ENCODE data around the gene NRCAM.
A peak's percentile ranks its signal among the peaks of the same experiment; 100 is the strongest.

Gene NRCAM

DNA sequence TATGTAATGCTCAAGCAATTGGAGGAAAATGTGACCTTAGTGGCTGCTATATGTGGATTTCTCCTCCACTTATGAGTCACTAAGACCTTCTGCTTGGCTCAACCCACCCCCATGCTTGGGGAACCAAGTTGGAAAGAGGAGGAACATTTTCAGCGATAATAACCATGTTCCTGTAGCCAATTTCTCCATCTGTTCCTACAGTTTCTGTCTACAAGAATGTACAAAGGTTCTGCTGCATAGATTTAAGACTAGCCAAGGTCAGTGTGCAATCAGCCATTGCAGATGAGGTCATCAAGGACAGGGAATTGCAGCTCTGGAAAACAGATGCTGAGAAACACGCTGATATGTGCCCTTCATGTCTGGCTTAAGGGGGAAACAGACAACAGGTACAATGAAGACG lies 5.6 kb upstream of the NRCAM start:
- no peaks in the 10 kb centered on the region for H3K4me1 ChIP-seq

DNA sequence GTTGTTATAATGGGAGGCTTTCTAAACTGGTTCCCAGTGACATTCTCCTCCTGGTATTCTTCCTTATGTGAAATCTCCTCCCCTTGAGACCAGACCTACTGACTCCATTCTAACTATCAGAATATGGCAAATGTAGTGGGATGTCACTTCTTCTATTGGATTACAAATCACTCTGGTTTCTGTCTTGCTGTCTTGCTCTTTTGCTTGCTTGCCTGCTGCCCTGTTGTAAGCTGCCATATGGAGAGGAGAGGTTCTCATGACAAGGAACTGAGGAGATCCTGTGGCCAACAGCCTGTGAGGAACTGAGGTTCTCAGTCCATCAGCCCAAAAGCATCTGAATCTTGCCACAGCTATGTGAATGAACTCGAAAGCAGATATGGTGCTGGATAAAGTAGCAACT lies 4.7 kb upstream of the NRCAM start:
- H3K27ac ChIP-seq, result no peak overlapping the region
- H3K36me3 ChIP-seq, result no peaks in the 10 kb centered on the region
- TF ChIP-seq Cebpa-rat (IDR thresholded peaks at IDR 0.05), result no peak
- H3K27me3 ChIP-seq, result peaks cover 27% of the 10 kb centered on the region
- H3K4me3 ChIP-seq, result no peak overlapping the region
- H3K4me2 ChIP-seq, result no peak overlapping the region
- H3K9me3 ChIP-seq, result no peaks in the 10 kb centered on the region
- H3K4me1 ChIP-seq, result peaks cover 2% of the 10 kb centered on the region; the same call in 1 of the 2 replicates
- H3K9ac ChIP-seq, result no peak overlapping the region
- peaks cover 3% of the 10 kb centered on the region for H4K20me1 ChIP-seq

More for the DNA sequence above, 5.6 kb upstream of the NRCAM start:
- no peak overlapping the region for H3K27ac ChIP-seq
- no peaks in the 10 kb centered on the region; the same call in 1 of the 2 replicates for H4K20me1 ChIP-seq
- no peaks in the 10 kb centered on the region for H3K36me3 ChIP-seq
- H3K9ac ChIP-seq, result no peak overlapping the region
- no peak for TF ChIP-seq Cebpa-rat (IDR thresholded peaks at IDR 0.05)
- H3K27me3 ChIP-seq, result peaks cover 21% of the 10 kb centered on the region
- no peak overlapping the region for H3K4me3 ChIP-seq
- no peaks in the 10 kb centered on the region for H3K9me3 ChIP-seq
- no peak overlapping the region for H3K4me2 ChIP-seq

DNA sequence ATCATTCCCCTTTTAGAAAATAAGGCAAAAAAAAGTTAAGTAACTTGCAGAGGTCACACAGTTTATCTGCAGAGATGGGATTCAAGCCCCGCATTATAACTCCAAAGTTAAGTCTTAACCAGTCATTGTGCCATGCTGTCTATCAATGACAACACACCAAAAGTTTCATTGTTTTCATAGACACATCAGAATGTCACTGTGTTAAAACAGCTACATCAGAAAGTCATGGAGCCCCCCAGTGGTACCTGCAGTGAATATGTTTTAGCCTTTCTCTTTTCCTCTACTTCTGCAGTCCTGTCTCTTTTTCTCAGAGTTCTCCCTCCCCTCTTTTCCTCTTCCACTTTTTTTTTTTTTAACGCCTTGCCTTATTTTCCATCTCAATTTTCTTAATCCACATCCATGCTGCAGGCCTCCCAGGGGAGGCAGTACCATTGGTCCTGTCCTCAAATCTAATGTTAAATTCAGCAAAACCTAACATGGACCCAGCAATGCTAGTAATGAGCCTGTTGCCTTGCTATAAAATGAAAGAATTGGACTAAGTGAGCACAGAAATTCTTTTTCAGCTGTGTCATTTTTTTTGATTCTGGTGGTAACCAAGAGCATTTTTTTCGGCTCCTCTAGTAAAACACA lies 3.8 kb upstream of the NRCAM start:
- TF ChIP-seq Cebpa-rat (IDR thresholded peaks at IDR 0.05), result no peak
- H3K4me3 ChIP-seq, result no peak overlapping the region
- peaks cover 11% of the 10 kb centered on the region for H3K4me1 ChIP-seq

DNA sequence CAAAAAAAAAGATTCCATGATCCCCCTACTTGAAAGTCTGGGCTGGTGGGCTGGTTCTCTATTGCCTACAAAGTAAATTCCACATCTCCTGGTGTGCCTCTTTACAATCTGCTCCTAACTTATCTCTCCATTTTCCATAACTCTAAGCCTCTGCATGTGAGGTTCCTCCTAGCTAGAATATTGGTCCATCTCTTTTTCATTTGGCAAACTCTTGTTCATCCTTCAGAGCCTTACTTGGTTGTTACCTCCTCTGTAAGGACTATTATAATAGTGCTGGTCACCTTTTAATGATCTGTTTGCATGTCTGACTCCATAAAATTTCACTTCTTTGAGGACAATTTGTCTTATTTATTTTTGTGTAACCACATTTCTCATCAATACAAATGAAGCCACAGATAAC lies 1.6 kb upstream of the NRCAM start:
- no peak for TF ChIP-seq Cebpa-rat (IDR thresholded peaks at IDR 0.05)
- Histone ChIP-seq H3K9ac (no peak overlapping the region), H3K4me2 (no peak overlapping the region), H3K27me3 (peaks cover 57% of the 10 kb centered on the region), H3K4me3 (no peak overlapping the region), H3K4me1 (peaks cover 21% of the 10 kb centered on the region), H4K20me1 (peaks cover 25% of the 10 kb centered on the region), H3K36me3 (no peaks in the 10 kb centered on the region), H3K27ac (no peak overlapping the region), H3K9me3 (no peaks in the 10 kb centered on the region)

More for the DNA sequence above, 3.8 kb upstream of the NRCAM start:
- H3K27me3 ChIP-seq, result peaks cover 37% of the 10 kb centered on the region
- H3K4me2 ChIP-seq, result no peak overlapping the region
- no peaks in the 10 kb centered on the region for H3K9me3 ChIP-seq
- peaks cover 12% of the 10 kb centered on the region for H4K20me1 ChIP-seq
- H3K36me3 ChIP-seq, result no peaks in the 10 kb centered on the region
- no peak overlapping the region for H3K9ac ChIP-seq
- no peak overlapping the region for H3K27ac ChIP-seq

DNA sequence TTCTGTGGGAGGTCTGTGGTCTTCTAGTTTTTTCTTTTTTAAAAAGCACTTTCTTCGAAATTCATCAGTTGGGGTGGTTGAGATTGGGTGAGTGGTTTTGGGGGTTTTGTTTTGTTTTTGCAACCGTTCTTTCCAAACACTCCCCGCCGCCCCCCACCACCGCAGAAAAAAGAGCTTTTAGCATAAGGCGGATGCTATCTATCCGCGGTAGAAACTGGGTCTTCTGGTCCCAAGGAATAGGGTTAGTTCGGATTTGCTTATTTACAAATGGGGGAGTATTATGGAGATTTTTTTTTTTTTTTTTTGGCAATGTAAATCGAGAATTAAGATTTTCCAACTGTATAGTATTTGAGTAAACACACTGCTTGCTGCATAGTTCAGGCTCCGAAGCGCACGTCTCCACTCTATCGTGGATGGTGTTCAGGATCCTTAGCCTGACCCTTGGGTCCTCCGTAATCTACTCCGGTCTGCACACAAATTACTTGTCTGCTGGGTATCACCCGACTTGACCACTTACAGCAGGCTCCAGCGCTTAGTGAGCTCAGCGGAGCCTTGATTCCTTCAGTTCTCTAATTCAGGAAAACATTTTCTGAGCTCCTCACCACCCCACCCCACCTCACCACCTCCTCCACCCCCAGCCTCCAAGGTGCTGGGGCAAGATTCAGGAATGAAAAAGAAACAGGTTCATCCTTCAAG lies 757 bp upstream of the NRCAM start:
- H3K9ac ChIP-seq, result no peak overlapping the region
- H3K4me1 ChIP-seq, result peaks cover 21% of the 10 kb centered on the region
- H4K20me1 ChIP-seq, result peaks cover 25% of the 10 kb centered on the region
- H3K9me3 ChIP-seq, result no peaks in the 10 kb centered on the region
- no peak overlapping the region for H3K4me3 ChIP-seq
- no peak overlapping the region for H3K4me2 ChIP-seq
- peaks cover 57% of the 10 kb centered on the region for H3K27me3 ChIP-seq
- H3K36me3 ChIP-seq, result no peaks in the 10 kb centered on the region
- TF ChIP-seq Cebpa-rat (IDR thresholded peaks at IDR 0.05), result no peak
- H3K27ac ChIP-seq, result no peak overlapping the region

DNA sequence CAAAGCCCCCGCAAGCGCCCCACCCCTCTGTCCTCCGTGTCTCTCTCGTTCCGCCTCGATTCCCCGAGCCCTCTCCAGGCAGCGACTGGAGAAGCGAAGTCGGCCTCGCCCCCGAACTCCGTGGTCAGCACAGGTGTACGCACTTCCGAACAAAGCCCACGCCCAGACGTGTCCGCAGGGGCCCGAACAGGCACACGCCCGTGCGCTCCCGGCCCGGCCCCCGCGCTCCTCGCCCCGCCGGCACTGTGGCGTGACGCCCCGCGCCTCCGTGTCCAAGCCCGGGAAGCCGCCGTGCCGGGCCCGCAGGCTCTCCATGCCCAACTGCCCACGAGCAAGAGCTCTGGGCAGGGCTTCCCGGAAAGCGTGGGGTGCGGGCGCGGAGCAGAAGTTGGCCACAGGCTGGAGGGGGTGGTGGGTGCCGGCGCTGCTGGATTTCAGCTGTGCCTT lies 662 bp downstream of the NRCAM start:
- Histone ChIP-seq H3K4me1 (peaks cover 21% of the 10 kb centered on the region), H3K9me3 (no peaks in the 10 kb centered on the region), H3K27ac (no peak overlapping the region), H3K9ac (0 out of 2 replicates have a peak overlapping the region, but pooled peaks have one; percentile 27), H3K27me3 (peaks cover 57% of the 10 kb centered on the region), H3K36me3 (no peaks in the 10 kb centered on the region), H3K4me2 (peak overlapping the region; percentile 100), H4K20me1 (peaks cover 25% of the 10 kb centered on the region), H3K4me3 (peak overlapping the region; percentile 71)
- no peak for TF ChIP-seq Cebpa-rat (IDR thresholded peaks at IDR 0.05)

DNA sequence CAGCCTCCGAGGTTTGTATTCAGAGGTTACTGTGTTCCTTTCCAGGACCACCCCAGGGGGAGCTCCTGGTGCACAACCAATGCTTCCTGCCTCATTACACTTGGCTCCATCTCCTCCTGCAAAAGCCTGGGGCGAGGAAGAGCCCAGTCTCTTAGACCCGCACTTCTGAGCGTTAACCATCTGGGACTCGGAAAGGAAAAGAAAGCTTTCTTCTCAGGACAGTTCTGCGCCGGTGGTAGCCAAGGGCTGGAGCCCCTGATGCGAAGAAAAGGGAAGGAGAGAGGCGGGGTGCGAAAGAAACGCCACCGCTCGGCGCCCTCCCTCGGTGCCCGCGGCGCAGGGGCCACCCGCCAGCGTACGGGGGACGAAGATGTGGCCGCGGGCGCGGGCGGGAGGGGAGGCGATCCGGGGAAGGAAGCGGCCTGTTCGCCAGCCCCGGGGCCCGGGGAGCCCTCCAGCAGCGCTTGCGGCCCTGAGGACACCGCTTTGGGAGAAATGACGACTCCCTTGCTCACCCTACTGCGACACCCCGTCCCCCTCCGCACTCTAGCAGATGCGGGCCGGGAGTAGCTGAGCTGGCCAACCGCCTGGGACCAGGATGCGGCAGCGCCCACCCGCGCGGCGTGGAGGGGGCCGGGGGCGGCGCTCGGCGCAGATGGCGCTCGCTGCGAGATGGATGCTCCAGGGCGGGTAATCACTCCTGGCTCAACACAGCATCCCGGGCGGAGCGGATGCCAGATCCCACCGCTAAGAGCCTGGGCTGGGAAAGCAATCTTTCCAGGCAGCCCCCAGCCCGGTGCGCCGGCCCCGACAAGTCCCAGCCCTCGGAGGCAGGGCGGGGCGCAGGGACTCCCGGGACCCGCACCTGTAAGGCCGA lies 1.3 kb downstream of the NRCAM start:
- Histone ChIP-seq H3K27me3 (peaks cover 57% of the 10 kb centered on the region), H3K9ac (peak overlapping the region; percentile 27; the same call in 1 of the 2 replicates)

DNA sequence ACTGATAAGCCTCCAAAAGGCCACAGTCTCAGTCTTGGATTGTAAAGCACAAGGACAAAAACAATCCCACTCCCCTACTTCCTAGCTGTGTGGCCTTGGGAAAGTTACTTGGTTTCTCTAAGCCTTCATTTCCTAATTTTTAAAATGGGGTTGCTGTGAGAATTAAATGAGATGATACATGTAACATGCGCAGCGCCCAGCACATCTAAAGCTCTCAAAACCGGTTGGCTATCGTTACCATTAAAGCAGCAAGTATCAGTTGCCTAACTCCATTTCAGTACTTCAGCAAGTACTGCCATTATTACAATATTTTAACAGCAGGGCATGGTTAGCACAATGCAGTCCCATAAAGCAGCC lies 1.9 kb downstream of the NRCAM start:
- Histone ChIP-seq H3K4me3 (peak overlapping the region; percentile 71), H3K4me1 (peaks cover 21% of the 10 kb centered on the region)

More for the DNA sequence above, 1.3 kb downstream of the NRCAM start:
- no peak for TF ChIP-seq Cebpa-rat (IDR thresholded peaks at IDR 0.05)
- Histone ChIP-seq H3K9me3 (no peaks in the 10 kb centered on the region), H3K4me2 (peak overlapping the region; percentile 100), H3K27ac (no peak overlapping the region), H4K20me1 (peaks cover 25% of the 10 kb centered on the region), H3K4me3 (peak overlapping the region; percentile 71), H3K36me3 (no peaks in the 10 kb centered on the region), H3K4me1 (peaks cover 21% of the 10 kb centered on the region)

DNA sequence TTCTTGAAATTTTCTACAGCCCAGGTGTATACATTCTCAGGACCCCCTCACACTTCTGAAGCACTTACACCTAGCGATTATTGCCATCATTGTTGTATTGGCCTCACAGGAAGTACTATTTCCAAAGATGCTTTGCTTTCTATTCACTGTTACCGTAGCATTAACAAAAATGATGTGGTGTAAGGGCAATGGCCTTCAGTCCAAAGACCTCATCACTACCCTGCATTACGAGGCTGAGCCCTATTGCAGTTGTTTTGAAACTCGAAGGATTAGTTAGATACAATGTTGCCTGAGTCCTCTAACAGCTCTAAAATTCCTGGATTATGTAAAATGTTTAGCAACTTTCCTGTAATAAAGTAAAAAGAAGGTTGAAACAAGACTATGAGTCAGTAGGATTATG lies 2.9 kb downstream of the NRCAM start:
- Histone ChIP-seq H3K9ac (no peak overlapping the region), H3K9me3 (no peaks in the 10 kb centered on the region), H3K27me3 (peaks cover 53% of the 10 kb centered on the region), H4K20me1 (peaks cover 25% of the 10 kb centered on the region), H3K4me2 (no peak overlapping the region), H3K4me1 (peaks cover 21% of the 10 kb centered on the region), H3K4me3 (no peak overlapping the region), H3K36me3 (no peaks in the 10 kb centered on the region), H3K27ac (no peak overlapping the region)
- no peak for TF ChIP-seq Cebpa-rat (IDR thresholded peaks at IDR 0.05)

More for the DNA sequence above, 1.9 kb downstream of the NRCAM start:
- H3K36me3 ChIP-seq, result no peaks in the 10 kb centered on the region
- no peak for TF ChIP-seq Cebpa-rat (IDR thresholded peaks at IDR 0.05)
- peak overlapping the region; percentile 100 for H3K4me2 ChIP-seq
- H3K9ac ChIP-seq, result no peak overlapping the region
- no peaks in the 10 kb centered on the region for H3K9me3 ChIP-seq
- H3K27ac ChIP-seq, result no peak overlapping the region
- peaks cover 25% of the 10 kb centered on the region for H4K20me1 ChIP-seq
- H3K27me3 ChIP-seq, result peaks cover 57% of the 10 kb centered on the region

All from BLaER1 (cell line).